ENCODE measurements around the gene NUDT6.
A peak's percentile ranks its signal among the peaks of the same experiment; 100 is the strongest.

NUDT6 gene, protein sequence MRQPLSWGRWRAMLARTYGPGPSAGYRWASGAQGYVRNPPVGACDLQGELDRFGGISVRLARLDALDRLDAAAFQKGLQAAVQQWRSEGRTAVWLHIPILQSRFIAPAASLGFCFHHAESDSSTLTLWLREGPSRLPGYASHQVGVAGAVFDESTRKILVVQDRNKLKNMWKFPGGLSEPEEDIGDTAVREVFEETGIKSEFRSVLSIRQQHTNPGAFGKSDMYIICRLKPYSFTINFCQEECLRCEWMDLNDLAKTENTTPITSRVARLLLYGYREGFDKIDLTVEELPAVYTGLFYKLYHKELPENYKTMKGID

DNA sequence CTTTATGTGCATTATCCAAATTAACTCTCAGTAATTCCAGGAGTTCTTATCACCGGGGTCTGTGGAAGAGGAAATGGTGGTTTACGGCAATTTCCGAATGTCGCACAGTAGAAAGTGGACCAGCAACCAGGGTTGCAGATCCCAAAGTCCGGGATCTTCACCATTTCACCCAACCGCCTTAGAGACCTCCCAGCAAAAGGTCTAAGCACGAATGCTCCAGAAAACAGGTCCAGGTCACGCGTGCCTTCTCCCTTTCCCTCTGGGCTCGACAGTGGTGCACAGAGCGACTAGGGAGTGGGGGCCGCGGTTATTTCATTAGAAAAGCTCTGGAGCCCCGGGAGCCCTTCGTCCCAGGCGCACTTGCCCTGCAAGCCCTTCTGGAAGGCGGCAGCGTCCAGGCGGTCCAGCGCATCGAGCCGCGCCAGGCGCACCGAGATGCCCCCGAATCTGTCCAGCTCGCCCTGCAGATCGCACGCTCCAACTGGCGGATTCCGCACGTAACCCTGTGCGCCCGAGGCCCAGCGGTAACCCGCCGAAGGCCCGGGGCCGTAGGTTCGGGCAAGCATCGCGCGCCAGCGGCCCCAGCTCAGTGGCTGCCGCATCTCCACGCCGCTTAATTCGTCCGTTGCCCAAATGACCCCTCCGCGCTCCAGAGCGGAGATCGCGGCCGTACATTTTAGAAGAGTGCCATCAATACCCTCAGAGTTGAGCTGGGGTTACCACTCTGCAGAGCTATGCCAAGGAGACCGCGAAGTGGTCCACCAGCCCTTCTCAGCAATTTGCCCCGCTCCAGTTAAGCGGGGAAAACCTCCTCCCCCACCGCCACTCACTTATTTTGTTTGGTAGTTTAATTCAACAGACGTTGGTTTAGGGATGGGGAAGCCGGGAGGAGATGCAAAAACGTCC, at the start of gene NUDT6:
Gene NUDT6, minus strand, starts transcription at position 627 of the 906 bp plus-strand sequence. Its CDS starts 25 bp downstream, at position 602.
- peak within 1 kb of the TSS; percentile 85 for H3K27ac ChIP-seq
- peak; percentile 68 for TF ChIP-seq ZFX (IDR thresholded peaks at IDR 0.05)
- TF ChIP-seq, protein P1, sequence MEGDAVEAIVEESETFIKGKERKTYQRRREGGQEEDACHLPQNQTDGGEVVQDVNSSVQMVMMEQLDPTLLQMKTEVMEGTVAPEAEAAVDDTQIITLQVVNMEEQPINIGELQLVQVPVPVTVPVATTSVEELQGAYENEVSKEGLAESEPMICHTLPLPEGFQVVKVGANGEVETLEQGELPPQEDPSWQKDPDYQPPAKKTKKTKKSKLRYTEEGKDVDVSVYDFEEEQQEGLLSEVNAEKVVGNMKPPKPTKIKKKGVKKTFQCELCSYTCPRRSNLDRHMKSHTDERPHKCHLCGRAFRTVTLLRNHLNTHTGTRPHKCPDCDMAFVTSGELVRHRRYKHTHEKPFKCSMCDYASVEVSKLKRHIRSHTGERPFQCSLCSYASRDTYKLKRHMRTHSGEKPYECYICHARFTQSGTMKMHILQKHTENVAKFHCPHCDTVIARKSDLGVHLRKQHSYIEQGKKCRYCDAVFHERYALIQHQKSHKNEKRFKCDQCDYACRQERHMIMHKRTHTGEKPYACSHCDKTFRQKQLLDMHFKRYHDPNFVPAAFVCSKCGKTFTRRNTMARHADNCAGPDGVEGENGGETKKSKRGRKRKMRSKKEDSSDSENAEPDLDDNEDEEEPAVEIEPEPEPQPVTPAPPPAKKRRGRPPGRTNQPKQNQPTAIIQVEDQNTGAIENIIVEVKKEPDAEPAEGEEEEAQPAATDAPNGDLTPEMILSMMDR (conservative IDR thresholded peaks at IDR 0.05): no peak

DNA sequence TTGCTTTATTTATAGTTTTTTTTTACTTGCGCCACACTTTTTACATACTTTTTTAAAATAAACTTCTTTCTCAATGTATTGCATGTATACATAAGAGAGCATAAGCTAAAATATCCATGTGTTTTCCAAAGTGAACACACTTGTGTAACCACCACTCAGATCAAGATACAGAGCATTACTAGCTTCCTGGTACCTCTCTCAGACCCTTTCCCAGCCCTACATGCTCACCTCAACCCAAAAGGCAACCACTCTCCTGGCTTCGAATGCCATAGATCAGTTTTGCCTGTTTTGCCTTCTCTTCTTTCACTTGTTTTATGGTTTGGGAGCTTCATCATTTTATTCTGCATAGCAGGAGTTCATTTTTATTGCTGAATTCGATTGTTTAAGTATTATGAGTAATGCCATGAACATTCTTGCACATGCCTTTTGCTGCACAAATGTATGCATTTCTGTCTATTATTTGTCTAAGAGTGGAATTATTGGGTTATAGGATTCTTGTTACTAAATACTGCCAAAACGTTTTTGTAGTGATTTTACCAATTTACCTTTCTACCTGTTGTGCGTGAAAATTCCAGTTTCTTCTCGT, 45.9 kb upstream of the NUDT6 start:
- TF ChIP-seq, protein P1 (conservative IDR thresholded peaks at IDR 0.05): no peak
- no peak for TF ChIP-seq ZFX (IDR thresholded peaks at IDR 0.05)
- no peak overlapping the region for H3K27ac ChIP-seq

DNA sequence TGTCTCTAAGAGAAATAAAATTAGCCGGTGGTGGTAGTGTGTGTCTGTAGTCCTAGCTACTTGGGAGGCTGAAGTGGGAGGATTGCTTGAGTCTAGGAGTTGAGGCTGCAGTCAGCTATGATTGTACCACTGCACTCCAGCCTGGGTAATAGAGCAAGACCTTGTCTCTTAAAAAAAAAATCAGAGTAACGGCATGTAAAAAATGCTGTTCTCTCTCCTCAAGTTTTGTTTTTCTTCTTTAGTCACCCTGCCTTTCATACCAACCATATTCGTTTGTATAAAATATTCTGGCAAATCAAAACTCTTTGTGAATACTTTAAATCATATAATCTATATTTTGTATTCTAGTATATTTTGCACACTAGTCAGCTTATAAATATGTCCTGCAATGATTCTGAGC, 44.8 kb upstream of the NUDT6 start:
- no peak overlapping the region for H3K27ac ChIP-seq
- TF ChIP-seq, protein P1 (conservative IDR thresholded peaks at IDR 0.05): no peak
- TF ChIP-seq ZFX (IDR thresholded peaks at IDR 0.05): no peak

DNA sequence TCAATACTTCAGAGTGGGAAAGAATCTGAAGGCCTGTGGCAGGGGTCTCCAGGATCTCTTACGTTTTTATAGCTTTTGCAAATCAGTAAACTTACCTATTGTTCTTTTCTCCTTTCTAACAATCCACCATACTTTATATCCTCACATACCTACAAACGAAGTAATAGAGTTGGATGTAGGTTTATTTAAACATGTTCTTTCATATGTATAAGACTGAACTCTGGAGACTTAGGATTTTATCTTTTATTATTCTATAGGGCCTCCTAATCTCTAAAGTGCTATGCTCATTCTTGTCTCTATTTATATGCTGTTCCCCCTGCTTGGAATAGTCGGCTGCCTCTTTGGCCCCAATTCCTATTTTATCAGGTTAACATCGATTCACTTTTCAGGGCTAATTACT, 43.8 kb upstream of the NUDT6 start:
- no peak for TF ChIP-seq ZFX (IDR thresholded peaks at IDR 0.05)
- TF ChIP-seq, protein P1 (conservative IDR thresholded peaks at IDR 0.05): no peak
- no peak overlapping the region for H3K27ac ChIP-seq

DNA sequence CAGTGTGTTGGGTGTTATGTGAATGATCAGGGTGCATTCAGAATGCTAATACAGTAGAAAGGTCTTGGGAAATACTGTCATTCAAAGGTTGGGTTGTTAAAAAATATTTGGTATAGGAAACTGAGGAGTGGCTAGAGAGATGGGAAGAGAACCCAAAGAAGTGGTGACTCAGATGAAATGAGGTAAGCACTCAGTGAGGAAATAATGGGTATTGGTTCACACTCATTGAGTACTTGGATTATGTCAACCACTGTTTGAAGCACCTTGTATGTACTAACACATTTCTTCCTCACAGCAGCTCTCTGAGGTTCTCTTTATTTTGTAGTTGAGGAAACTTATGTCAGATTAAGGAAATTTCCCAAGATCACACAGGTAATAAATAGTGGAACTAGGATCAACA, 40.8 kb upstream of the NUDT6 start:
- no peak overlapping the region for H3K27ac ChIP-seq
- TF ChIP-seq, protein P1 (conservative IDR thresholded peaks at IDR 0.05): no peak
- TF ChIP-seq ZFX (IDR thresholded peaks at IDR 0.05): no peak

DNA sequence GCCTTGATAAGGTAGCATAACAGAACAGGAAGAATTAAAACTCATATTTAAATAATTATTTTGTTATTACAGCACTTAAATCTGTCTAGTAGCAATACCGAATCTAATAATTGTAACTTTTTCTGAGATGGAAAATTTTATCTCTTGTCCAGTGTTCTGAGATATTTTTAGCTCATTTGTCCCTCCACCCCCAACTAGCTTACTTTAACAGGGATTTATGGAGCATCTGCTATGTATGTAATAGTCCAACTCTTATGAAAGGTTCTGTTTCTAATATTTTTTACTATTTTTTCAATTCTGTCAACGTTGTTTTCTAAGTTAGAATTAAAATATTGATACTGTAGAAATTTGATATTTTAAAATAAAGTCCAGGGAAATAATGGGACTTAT, 38.2 kb upstream of the NUDT6 start:
- H3K27ac ChIP-seq: no peak overlapping the region
- no peak for TF ChIP-seq ZFX (IDR thresholded peaks at IDR 0.05)
- TF ChIP-seq, protein P1 (conservative IDR thresholded peaks at IDR 0.05): no peak
